ENCODE data around the gene MIP.
"Not testable (repeated sequence)": the region's sequence is repeated elsewhere in the genome, so short reads cannot be mapped to it uniquely, and the experiment has no call there.

MIP gene

GRCh38 chr12:56462565-56462964, 8.1 kb upstream of the MIP start:
- DNase-seq, result no peak

- DNase-seq, result no peak
These were observed 7.0 kb upstream of the MIP start for GRCh38 chr12:56461235-56462159.

- DNase-seq, result no peak
These were observed 3.4 kb upstream of the MIP start for GRCh38 chr12:56457817-56458216.

- DNase-seq, result no peak
These were observed 3.3 kb downstream of the MIP start for GRCh38 chr12:56451147-56451546.

GRCh38 chr12:56450241-56450640, 4.2 kb downstream of the MIP start:
- DNase-seq, result no peak

- no peak for DNase-seq
These were observed 4.9 kb downstream of the MIP start for GRCh38 chr12:56449622-56449984.

GRCh38 chr12:56448860-56449621, 5.4 kb downstream of the MIP start, which contains the start of gene TIMELESS:
TSS of gene TIMELESS (minus strand) at chr12:56449426. CDS start at chr12:56434170, 15,256 bp downstream.
- DNase-seq, result peak; percentile 95

GRCh38 chr12:56443208-56443607, 11.2 kb downstream of the MIP start:
- DNase-seq, result not testable (repeated sequence)

GRCh38 chr12:56437430-56438176, 16.9 kb downstream of the MIP start:
- DNase-seq, result no peak

GRCh38 chr12:56434828-56435227, 19.6 kb downstream of the MIP start:
- DNase-seq, result no peak

- DNase-seq, result no peak
These were observed 22.6 kb downstream of the MIP start for GRCh38 chr12:56431850-56432249.

- no peak for DNase-seq
These were observed 23.2 kb downstream of the MIP start for GRCh38 chr12:56431288-56431687.

GRCh38 chr12:56425940-56426438, 28.5 kb downstream of the MIP start:
- no peak for DNase-seq

GRCh38 chr12:56425193-56425592, 29.3 kb downstream of the MIP start:
- DNase-seq, result no peak

- no peak for DNase-seq
These were observed 34.0 kb downstream of the MIP start for GRCh38 chr12:56420411-56420810.

GRCh38 chr12:56417739-56418138, 36.7 kb downstream of the MIP start:
- no peak for DNase-seq

- no peak for DNase-seq
These were observed 40.1 kb downstream of the MIP start for GRCh38 chr12:56414401-56414800.

- DNase-seq, result no peak
These were observed 41.1 kb downstream of the MIP start for GRCh38 chr12:56413392-56413791.

GRCh38 chr12:56411781-56412639, 42.4 kb downstream of the MIP start:
- DNase-seq, result no peak

GRCh38 chr12:56410768-56411167, 43.7 kb downstream of the MIP start:
- DNase-seq, result no peak

GRCh38 chr12:56408799-56409417, 45.5 kb downstream of the MIP start:
- DNase-seq, result no peak

GRCh38 chr12:56404227-56404626, 50.2 kb downstream of the MIP start:
- DNase-seq, result not testable (repeated sequence)

All from right forelimb (tissue), 1 donor.